Ovary (tissue), 9 donors: ENCODE data around the gene SIPA1L3. TPM values are rescaled to one million over a fixed set of nuclear protein-coding genes. Genes with fewer than 3 reads are reported as not detected.

Source experiments
- DNase-seq, 5 donors: peaks; one replicate each; pipeline ENCODE4 v3.0.0-alpha.2; 2019 to 2020
- H3K27ac ChIP-seq, 2 donors: fragments of 200-600 bp; one replicate each; pipeline versions ENCODE4 v1.5.1 to v1.8.0; 2019 to 2022
- H3K27me3 ChIP-seq: fragments of 200-600 bp; one replicate; pipeline ENCODE4 v1.8.0; 2022
- H3K36me3 ChIP-seq: fragments of 200-600 bp; sonication (generic); one replicate; pipeline ENCODE4 v1.5.1; 2019
- H3K4me1 ChIP-seq: one replicate; pipeline ENCODE4 v1.8.1; 2013; ENCODE audit warnings: mild to moderate bottlenecking, moderate library complexity; ENCODE audit not compliant: insufficient read depth
- H3K4me3 ChIP-seq: fragments of 200-600 bp; sonication (generic); one replicate; pipeline ENCODE4 v1.5.1; 2017
- H3K9me3 ChIP-seq, 2 donors: fragments of 200-600 bp in 1 of 2; sonication (generic) in 1 of 2; one replicate each; pipeline versions ENCODE4 v1.5.1 to v1.8.1; 2013 to 2019; ENCODE audit warnings: mild to moderate bottlenecking in 1 of 2, moderate library complexity in 1 of 2
- EP300 ChIP-seq: sonication (generic); formaldehyde crosslinking; IDR thresholded peaks from one replicate; pipeline ENCODE4 v1.6.1; 2017; ENCODE audit warnings: antibody characterized with exemption
- POLR2A ChIP-seq: fragments of 450-650 bp; IDR thresholded peaks from one replicate; pipeline ENCODE4 v1.6.1; 2017; ENCODE audit warnings: antibody characterized with exemption, mild to moderate bottlenecking, moderate library complexity
- WGBS, 3 donors: extraction: QIAGEN DNeasy Blood & Tissue Kit in 1 of 3; methylation state at CpG; one replicate each; pipeline versions ENCODE4 v1.1.5 to v1.1.7; 2013 to 2017; 5-methylcytosine and 5-hydroxymethylcytosine counted together
- intact Hi-C, 4 donors: fragments of 100-400 bp; cut with DNase I; formaldehyde crosslinking; loops; one replicate each; pipeline versions ENCODE4 v1.11.0 to v1.15.1; 2022 to 2023
- polyA plus RNA-seq, 2 donors: library from polyadenylated mRNA; stranded (reverse); fragments of 200-250 nt in 1 of 2; fragments of 350-450 nt in 1 of 2; fragmentation: Illumina TruSeq in 1 of 2; extraction: RNeasy Lipid Tissue Mini Kit (QIAGEN cat#74804) in 1 of 2; gene quantifications; one replicate each; pipeline ENCODE4 v1.2.3, GENCODE V29; 2013 to 2014
- total RNA-seq, 7 donors: library from RNA; depleted of rRNA in 2 of 7; stranded (reverse); fragments of >200 nt in 2 of 7; fragmentation: NEBNext Ultra II Directional in 3 of 7; extraction: Animal tissue kit (Norgen Biotek cat#: 25700) in 3 of 7; gene quantifications; one replicate each; pipeline versions ENCODE4 v1.1.0 to v1.2.4, GENCODE V29; 2016 to 2023
- TF ChIP-seq, protein P1 (sequence below), 3 donors: fragments of 450-650 bp in 2 of 3; fragments of 200-600 bp in 1 of 3; IDR thresholded peaks; one replicate each; pipeline versions ENCODE4 v1.5.1 to v1.8.0; 2016 to 2022; ENCODE audit warnings: antibody characterized with exemption in 3 of 3, mild to moderate bottlenecking in 1 of 3
- donor health status: DM: no; HTN: no; CAD: no; lungs with moderate emphysema.
- donor health status: DM: no; HTN: no; CAD: no.
- donor health status: Bipolar disorder and iron deficiency.
- donor health status: DM: yes; HTN: yes; CAD: no.
- donor health status: DM: no; HTN: no; CAD: no.
- donor health status: DM: yes; HTN: yes; CAD: no.

Gene SIPA1L3
- total and polyA plus RNA-seq, 9 donors: 4.5 to 27.9 (median 18.2) TPM

GRCh38 chr19:38115271-38115802 lies 208.3 kb downstream of the SIPA1L3 start:
- Histone ChIP-seq H3K27me3 (no peaks in the 10 kb centered on the region), H3K9me3 (no peaks in the 10 kb centered on the region), H3K27ac (no peak overlapping the region), H3K36me3 (no peaks in the 10 kb centered on the region), H3K4me1 (no peaks in the 10 kb centered on the region), H3K4me3 (no peak overlapping the region)
- DNase-seq: no peak
- 57 to 72% (median 62%) methylated on average over 4 of the region's 4 CpGs for WGBS, 3 donors
- intact Hi-C loops: no loop called here
- TF ChIP-seq POLR2A: no peak
- TF ChIP-seq EP300: no peak
- TF ChIP-seq, protein P1, sequence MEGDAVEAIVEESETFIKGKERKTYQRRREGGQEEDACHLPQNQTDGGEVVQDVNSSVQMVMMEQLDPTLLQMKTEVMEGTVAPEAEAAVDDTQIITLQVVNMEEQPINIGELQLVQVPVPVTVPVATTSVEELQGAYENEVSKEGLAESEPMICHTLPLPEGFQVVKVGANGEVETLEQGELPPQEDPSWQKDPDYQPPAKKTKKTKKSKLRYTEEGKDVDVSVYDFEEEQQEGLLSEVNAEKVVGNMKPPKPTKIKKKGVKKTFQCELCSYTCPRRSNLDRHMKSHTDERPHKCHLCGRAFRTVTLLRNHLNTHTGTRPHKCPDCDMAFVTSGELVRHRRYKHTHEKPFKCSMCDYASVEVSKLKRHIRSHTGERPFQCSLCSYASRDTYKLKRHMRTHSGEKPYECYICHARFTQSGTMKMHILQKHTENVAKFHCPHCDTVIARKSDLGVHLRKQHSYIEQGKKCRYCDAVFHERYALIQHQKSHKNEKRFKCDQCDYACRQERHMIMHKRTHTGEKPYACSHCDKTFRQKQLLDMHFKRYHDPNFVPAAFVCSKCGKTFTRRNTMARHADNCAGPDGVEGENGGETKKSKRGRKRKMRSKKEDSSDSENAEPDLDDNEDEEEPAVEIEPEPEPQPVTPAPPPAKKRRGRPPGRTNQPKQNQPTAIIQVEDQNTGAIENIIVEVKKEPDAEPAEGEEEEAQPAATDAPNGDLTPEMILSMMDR (IDR thresholded peaks at IDR 0.05): no peak

GRCh38 chr19:38118176-38118575 lies 211.2 kb downstream of the SIPA1L3 start:
- H3K4me3 ChIP-seq: no peak overlapping the region
- no peak for DNase-seq
- no peaks in the 10 kb centered on the region for H3K9me3 ChIP-seq
- no peaks in the 10 kb centered on the region for H3K27me3 ChIP-seq
- 84 to 86% (median 85%) methylated on average over 9 of the region's 9 CpGs for WGBS, 3 donors
- no peaks in the 10 kb centered on the region for H3K36me3 ChIP-seq
- H3K4me1 ChIP-seq: no peaks in the 10 kb centered on the region
- intact Hi-C loops: no loop called here
- H3K27ac ChIP-seq: no peak overlapping the region
- no peak for TF ChIP-seq POLR2A
- TF ChIP-seq, protein P1 (IDR thresholded peaks at IDR 0.05): no peak
- no peak for TF ChIP-seq EP300

DNA sequence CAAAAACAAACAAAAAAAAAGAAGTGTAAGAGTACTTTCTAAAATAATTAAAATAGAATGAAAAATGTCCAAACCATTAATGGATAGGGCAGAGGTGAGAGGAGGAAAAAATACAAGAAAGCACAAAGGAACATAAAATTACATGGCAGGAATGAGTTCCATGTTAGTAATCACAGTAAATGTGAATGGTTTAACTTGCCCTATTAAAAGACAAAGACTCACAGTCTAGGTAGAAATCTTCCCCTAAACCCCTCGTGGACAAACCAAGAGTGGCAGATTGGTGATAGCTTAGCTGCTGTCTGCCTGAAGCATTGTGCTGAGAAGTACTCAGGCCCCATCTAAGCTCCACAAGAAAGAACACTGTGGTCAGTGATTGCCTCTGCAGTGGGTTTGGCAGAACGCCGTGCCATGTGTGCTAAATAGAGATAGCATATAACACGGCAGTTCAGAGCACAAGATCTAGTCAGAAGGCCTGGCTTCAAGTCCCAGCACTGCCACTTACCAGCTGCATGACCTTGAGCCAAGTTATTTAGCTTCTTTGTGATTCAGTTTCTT lies 213.5 kb downstream of the SIPA1L3 start:
- Histone ChIP-seq H3K4me3 (no peak overlapping the region), H3K27me3 (no peaks in the 10 kb centered on the region), H3K9me3 (no peaks in the 10 kb centered on the region), H3K27ac (no peak overlapping the region), H3K4me1 (no peaks in the 10 kb centered on the region), H3K36me3 (no peaks in the 10 kb centered on the region)
- intact Hi-C loops: no loop called here
- no peak for TF ChIP-seq EP300
- TF ChIP-seq, protein P1 (IDR thresholded peaks at IDR 0.05): no peak
- no peak for TF ChIP-seq POLR2A
- 90 to 94% (median 92%) methylated on average over 4 of the region's 4 CpGs for WGBS, 3 donors
- no peak for DNase-seq

DNA sequence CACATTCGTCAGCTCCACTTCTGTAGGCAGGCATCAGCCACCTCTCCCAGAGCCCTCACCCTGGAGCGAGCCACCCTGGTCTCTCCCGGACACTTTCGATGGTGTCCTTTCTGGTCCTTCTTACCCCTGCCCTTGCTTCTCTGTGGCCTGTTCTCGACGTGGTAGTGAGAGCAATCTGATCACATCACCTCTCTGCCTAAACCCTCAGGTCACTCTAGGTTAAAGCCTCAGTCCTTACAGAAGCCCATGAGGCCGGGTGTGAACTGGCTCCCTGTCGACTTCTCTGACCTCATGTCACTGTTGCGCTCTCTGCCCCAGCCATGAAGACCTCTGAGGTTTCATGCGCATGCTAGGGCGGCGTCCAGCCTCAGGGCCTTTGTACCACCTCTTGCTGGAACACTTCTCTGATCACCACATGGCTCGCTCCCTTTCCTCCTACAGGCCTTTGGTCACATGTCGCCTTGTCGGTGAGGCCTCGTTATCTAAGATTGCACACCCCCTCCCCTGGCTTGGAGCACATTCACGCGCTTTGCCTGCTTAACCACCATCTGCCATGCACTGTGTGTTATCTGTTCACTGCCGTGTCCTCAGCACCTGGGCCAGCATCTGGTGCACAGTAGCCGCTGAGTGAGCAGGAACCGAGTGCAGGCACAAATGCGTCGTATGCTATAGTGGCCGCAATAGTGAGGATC lies 215.5 kb downstream of the SIPA1L3 start:
- Histone ChIP-seq H3K9me3 (no peaks in the 10 kb centered on the region), H3K4me1 (no peaks in the 10 kb centered on the region), H3K27ac (no peak overlapping the region), H3K27me3 (no peaks in the 10 kb centered on the region), H3K36me3 (no peaks in the 10 kb centered on the region), H3K4me3 (no peak overlapping the region)
- intact Hi-C loops: no loop called here
- 95 to 96% (median 96%) methylated on average over 24 of the region's 24 CpGs for WGBS, 3 donors
- no peak for TF ChIP-seq POLR2A
- no peak for TF ChIP-seq EP300
- TF ChIP-seq, protein P1 (IDR thresholded peaks at IDR 0.05): no peak
- no peak for DNase-seq
